GM12891 (cell line): ENCODE data around the gene PLIN3.
"Not testable (repeated sequence)": the region's sequence is repeated elsewhere in the genome, so short reads cannot be mapped to it uniquely, and the experiment has no call there.

Experiments used
- POLR2A ChIP-seq: IDR thresholded peaks from 2 replicates; pipeline ENCODE4 v1.6.1; 2011; ENCODE audit warnings: low read depth, low read length, control low read depth
- SPI1 ChIP-seq: IDR thresholded peaks from 2 replicates; pipeline ENCODE4 v1.6.1; 2011; ENCODE audit warnings: low read depth, low read length, control low read depth

DNA sequence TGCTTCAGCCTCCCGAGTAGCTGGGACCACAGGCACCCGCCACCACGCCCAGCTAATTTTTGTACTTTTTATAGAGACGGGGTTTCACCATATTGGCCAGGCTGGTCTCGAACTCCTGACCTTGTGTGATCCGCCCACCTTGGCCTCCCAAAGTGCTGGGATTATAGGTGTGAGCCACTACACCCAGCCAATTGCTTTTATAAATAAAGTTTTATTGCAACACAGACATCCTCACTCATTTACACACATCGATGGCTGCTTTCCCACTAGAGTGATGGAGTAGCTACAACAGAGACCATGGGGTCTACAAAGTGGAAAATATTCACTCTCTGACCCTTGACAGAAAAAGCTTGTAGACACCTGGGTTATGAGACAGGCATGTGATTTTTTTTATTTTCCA is 45.1 kb downstream of the PLIN3 start:
- not testable (repeated sequence) for TF ChIP-seq POLR2A, SPI1
